Fibroblast of the aortic adventitia (primary cell): ENCODE measurements around the gene SPOCK1. TPM values are rescaled to one million over a fixed set of nuclear protein-coding genes. Genes with fewer than 3 reads are reported as not detected.

Experiments
- DNase-seq: peaks from one replicate; pipeline ENCODE4 v3.0.0-alpha.2; 2010; ENCODE audit warnings: low read depth
- H3K4me3 ChIP-seq: 2 replicates; pipeline ENCODE4 v1.5.1; 2011; ENCODE audit warnings: low read depth, mild to moderate bottlenecking, control low read depth, low read length, moderate library complexity
- CTCF ChIP-seq: IDR thresholded peaks from 2 replicates; pipeline ENCODE4 v1.5.1; 2011; ENCODE audit warnings: mild to moderate bottlenecking, low read length, control low read depth, inconsistent platforms; ENCODE audit not compliant: insufficient read depth
- total RNA-seq: library from RNA; depleted of rRNA; stranded (reverse); fragments of >200 nt; gene quantifications from 2 replicates; pipeline ENCODE4 v1.2.3, GENCODE V29; 2012; ENCODE audit warnings: low replicate concordance

SPOCK1 gene
- total RNA-seq, 1 donor = 174 TPM

- TF ChIP-seq CTCF = no peak
- DNase-seq = no peak
Observed at GRCh38 chr5:137333475-137333874, 165.7 kb downstream of the SPOCK1 start.

GRCh38 chr5:137332296-137332695, 166.8 kb downstream of the SPOCK1 start:
- H3K4me3 ChIP-seq = no peak overlapping the region
- no peak for DNase-seq
- no peak for TF ChIP-seq CTCF

More at GRCh38 chr5:137333475-137333874, 165.7 kb downstream of the SPOCK1 start:
- no peak overlapping the region for H3K4me3 ChIP-seq

GRCh38 chr5:137329586-137330296, 169.4 kb downstream of the SPOCK1 start:
- H3K4me3 ChIP-seq = no peak overlapping the region
- TF ChIP-seq CTCF = no peak
- DNase-seq = no peak

GRCh38 chr5:137328991-137329390, 170.1 kb downstream of the SPOCK1 start:
- no peak for DNase-seq
- H3K4me3 ChIP-seq = no peak overlapping the region
- TF ChIP-seq CTCF = no peak

- no peak for DNase-seq
- no peak overlapping the region for H3K4me3 ChIP-seq
- no peak for TF ChIP-seq CTCF
Observed at GRCh38 chr5:137328463-137328862, 170.7 kb downstream of the SPOCK1 start.

GRCh38 chr5:137325721-137326120, 173.4 kb downstream of the SPOCK1 start:
- TF ChIP-seq CTCF = no peak
- no peak for DNase-seq
- H3K4me3 ChIP-seq = no peak overlapping the region
